ENCODE measurements around the gene ANXA8L1.
"Not testable (repeated sequence)": the region's sequence is repeated elsewhere in the genome, so short reads cannot be mapped to it uniquely, and the experiment has no call there.

The ANXA8L1 gene, protein sequence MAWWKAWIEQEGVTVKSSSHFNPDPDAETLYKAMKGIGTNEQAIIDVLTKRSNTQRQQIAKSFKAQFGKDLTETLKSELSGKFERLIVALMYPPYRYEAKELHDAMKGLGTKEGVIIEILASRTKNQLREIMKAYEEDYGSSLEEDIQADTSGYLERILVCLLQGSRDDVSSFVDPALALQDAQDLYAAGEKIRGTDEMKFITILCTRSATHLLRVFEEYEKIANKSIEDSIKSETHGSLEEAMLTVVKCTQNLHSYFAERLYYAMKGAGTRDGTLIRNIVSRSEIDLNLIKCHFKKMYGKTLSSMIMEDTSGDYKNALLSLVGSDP

DNA sequence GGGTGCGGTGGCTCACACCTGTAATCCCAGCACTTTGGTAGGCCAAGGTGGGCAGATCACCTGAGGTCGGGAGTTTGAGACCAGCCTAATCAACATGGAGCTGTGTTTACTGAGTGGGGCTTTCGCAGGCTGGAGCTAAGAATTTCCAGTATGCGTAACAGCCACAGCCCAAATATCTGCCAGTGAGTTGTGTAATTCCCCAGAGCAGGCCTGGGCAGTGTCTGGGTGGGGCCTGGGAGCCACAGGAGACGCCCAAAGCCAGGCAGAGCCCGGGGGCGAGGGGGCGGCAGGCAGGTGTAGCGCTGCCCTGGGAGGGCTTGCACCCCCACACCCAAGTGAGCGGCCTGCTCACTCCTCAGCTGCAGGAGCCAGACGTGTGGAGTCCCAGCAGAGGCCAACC, at the start of gene ANXA8L1:
ANXA8L1 (plus strand) TSS at position 371 of the 400 bp plus-strand sequence. CDS start 76 bp downstream, outside the sequence.
- H3K27ac ChIP-seq (ENCODE audit: low read length); H3K27me3 ChIP-seq (ENCODE audit: control insufficient read depth, insufficient read depth, low read length); DNase-seq (ENCODE audit: low read depth, low spot score); H3K4me3 ChIP-seq (ENCODE audit: low read length); H3K4me1 ChIP-seq (ENCODE audit: control insufficient read depth, insufficient read depth, low read length); H3K9me3 ChIP-seq (ENCODE audit: control insufficient read depth, insufficient read depth, low read length); H3K36me3 ChIP-seq (ENCODE audit: control insufficient read depth, insufficient read depth, low read length): not testable (repeated sequence)
- no CpG with 5 or more reads among the region's 11 CpGs for WGBS (ENCODE audit: insufficient coverage, insufficient read length)

DNA sequence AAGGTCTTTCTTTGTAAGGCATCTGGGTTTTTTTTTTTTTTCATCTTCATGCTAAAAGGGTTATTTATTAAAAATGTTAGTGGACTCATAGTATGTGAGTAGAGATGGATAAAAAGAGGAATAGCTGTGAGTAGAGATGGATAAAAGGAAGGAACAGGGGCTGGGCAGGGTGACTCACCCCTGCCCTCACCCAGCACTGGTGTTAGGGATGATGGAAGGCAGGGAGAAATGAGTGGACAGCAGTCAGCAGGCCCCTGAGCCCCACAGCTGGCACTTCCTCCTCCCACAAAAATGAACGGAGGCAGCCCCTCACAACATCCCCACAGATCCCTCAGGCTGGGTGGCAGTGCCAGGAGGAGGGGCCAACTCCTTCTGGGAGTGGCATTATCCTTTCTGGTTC, 49.5 kb upstream of the ANXA8L1 start:
- Histone ChIP-seq H3K9me3 (ENCODE audit: control insufficient read depth, insufficient read depth, low read length) (no peaks in the 10 kb centered on the region), H3K27ac (ENCODE audit: low read length) (no peak overlapping the region), H3K27me3 (ENCODE audit: control insufficient read depth, insufficient read depth, low read length) (no peaks in the 10 kb centered on the region), H3K4me3 (ENCODE audit: low read length) (no peak overlapping the region), H3K4me1 (ENCODE audit: control insufficient read depth, insufficient read depth, low read length) (0 out of 2 replicates have a peak, but pooled peaks cover 2% of the 10 kb centered on the region), H3K36me3 (ENCODE audit: control insufficient read depth, insufficient read depth, low read length) (no peaks in the 10 kb centered on the region)
- no peak for DNase-seq (ENCODE audit: low read depth, low spot score)
- no CpG with 5 or more reads among the region's 1 CpG for WGBS (ENCODE audit: insufficient coverage, insufficient read length)

DNA sequence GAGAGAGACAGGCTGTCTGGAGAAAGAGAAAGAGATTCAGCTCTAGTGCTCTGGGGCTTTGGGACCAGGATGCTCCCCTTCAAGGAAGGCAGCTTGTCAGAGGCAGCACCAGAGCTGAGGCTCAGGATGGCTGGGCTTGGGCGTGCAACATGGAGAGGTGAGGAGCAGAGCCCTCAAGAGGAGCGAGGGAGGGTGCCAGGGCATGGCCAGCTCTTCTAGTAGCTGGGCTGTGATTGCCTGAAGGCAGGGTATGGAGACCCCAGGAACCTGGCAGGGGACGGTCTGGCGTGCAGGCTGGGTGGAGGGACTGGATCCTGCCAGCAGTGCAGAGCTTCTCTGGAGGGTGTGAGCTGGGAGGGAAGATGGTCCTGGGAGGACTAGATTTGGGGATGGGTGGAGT, 48.6 kb upstream of the ANXA8L1 start:
- Histone ChIP-seq H3K4me1 (ENCODE audit: control insufficient read depth, insufficient read depth, low read length) (0 out of 2 replicates have a peak, but pooled peaks cover 2% of the 10 kb centered on the region), H3K27ac (ENCODE audit: low read length) (no peak overlapping the region), H3K9me3 (ENCODE audit: control insufficient read depth, insufficient read depth, low read length) (no peaks in the 10 kb centered on the region), H3K36me3 (ENCODE audit: control insufficient read depth, insufficient read depth, low read length) (no peaks in the 10 kb centered on the region), H3K4me3 (ENCODE audit: low read length) (no peak overlapping the region), H3K27me3 (ENCODE audit: control insufficient read depth, insufficient read depth, low read length) (no peaks in the 10 kb centered on the region)
- DNase-seq (ENCODE audit: low read depth, low spot score): no peak
- no CpG with 5 or more reads among the region's 4 CpGs for WGBS (ENCODE audit: insufficient coverage, insufficient read length)

DNA sequence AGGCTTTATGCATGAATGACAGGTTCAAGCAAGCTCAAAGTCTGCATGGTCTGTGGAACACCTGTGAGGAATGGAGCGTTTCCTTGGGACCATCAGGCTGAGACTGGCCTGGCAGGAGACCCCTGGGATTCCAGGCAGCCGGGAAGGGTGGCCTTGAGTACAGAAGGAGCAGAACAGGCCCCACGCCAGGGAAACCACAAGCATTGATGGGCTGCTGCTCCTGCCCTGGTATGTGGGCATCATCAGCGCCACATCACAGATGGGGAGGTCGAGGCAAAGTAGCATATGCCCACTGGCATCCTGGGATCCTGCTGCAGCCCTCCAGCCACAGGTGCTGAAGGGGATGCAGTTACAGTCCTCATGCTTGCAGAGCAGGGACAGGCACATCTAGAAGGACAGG, 47.9 kb upstream of the ANXA8L1 start:
- Histone ChIP-seq H3K9me3 (ENCODE audit: control insufficient read depth, insufficient read depth, low read length) (no peaks in the 10 kb centered on the region), H3K27me3 (ENCODE audit: control insufficient read depth, insufficient read depth, low read length) (no peaks in the 10 kb centered on the region), H3K4me1 (ENCODE audit: control insufficient read depth, insufficient read depth, low read length) (0 out of 2 replicates have a peak, but pooled peaks cover 2% of the 10 kb centered on the region), H3K36me3 (ENCODE audit: control insufficient read depth, insufficient read depth, low read length) (no peaks in the 10 kb centered on the region), H3K4me3 (ENCODE audit: low read length) (no peak overlapping the region), H3K27ac (ENCODE audit: low read length) (no peak overlapping the region)
- no CpG with 5 or more reads among the region's 5 CpGs for WGBS (ENCODE audit: insufficient coverage, insufficient read length)
- DNase-seq (ENCODE audit: low read depth, low spot score): no peak

DNA sequence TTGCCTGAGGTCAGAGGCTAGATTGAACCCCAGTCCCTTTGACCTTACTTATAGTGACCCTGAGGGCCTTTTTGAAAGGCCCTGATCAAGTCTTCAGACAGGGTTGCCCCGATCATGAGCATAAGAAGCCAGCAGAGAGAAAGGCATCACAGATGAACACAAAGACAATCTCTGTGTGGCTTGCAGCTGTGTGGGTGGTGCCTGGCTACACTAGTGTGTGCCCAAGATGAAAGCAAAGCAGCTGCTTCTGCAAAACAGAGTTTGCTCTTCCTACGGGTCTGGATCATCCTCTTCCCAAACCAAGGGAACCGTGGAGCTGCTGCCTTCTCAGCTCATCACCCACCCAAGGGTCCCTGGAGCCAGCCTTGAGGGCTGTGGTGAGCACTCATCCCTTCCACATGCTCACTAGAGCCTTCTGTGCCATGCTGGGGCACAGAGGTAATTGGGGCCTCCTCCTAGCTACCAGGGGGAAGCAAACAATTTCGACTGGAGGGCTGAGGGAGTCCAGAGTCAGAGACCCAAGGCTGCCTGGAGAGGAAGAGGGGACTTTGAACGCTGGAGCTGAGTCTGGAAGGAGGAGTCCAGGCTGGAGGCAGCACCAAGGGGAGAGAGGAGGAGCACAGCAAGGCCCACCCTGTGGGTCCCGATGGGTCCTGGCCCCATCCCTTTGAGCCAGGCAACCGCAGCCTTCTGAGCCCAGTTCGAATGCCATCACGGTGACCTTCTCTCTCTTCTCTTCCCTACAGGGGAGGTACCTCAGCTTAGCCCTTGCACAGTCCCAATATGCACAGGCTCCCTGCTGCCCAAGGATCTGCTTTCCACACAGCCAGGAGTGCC, 46.5 kb upstream of the ANXA8L1 start:
- 0 out of 2 replicates have a peak, but pooled peaks cover 2% of the 10 kb centered on the region for H3K4me1 ChIP-seq (ENCODE audit: control insufficient read depth, insufficient read depth, low read length)
- no peaks in the 10 kb centered on the region for H3K9me3 ChIP-seq (ENCODE audit: control insufficient read depth, insufficient read depth, low read length)
- DNase-seq (ENCODE audit: low read depth, low spot score): no peak
- no peak overlapping the region for H3K4me3 ChIP-seq (ENCODE audit: low read length)
- no peaks in the 10 kb centered on the region for H3K27me3 ChIP-seq (ENCODE audit: control insufficient read depth, insufficient read depth, low read length)
- no CpG with 5 or more reads among the region's 9 CpGs for WGBS (ENCODE audit: insufficient coverage, insufficient read length)
- no peak overlapping the region for H3K27ac ChIP-seq (ENCODE audit: low read length)
- H3K36me3 ChIP-seq (ENCODE audit: control insufficient read depth, insufficient read depth, low read length): no peaks in the 10 kb centered on the region

DNA sequence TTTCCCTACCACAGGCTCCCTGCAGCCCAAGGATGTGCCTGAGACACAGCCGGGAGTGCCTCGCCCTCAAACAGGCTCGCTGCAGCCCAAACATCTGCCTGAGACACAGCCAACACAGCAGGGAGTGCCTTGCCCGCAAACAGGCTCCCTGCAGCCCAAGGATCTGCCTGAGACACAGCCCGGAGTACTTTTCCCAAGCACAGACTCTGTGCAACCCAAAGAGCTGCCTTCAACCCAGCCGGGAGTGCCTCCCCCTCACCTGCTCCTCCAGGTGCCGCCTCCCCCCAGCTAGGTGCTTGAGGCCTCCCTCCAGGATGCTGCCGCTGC, 45.9 kb upstream of the ANXA8L1 start:
- no peak overlapping the region for H3K27ac ChIP-seq (ENCODE audit: low read length)
- 0 out of 2 replicates have a peak, but pooled peaks cover 2% of the 10 kb centered on the region for H3K4me1 ChIP-seq (ENCODE audit: control insufficient read depth, insufficient read depth, low read length)
- no peak overlapping the region for H3K4me3 ChIP-seq (ENCODE audit: low read length)
- DNase-seq (ENCODE audit: low read depth, low spot score): no peak
- no CpG with 5 or more reads among the region's 8 CpGs for WGBS (ENCODE audit: insufficient coverage, insufficient read length)
- no peaks in the 10 kb centered on the region for H3K9me3 ChIP-seq (ENCODE audit: control insufficient read depth, insufficient read depth, low read length)
- H3K36me3 ChIP-seq (ENCODE audit: control insufficient read depth, insufficient read depth, low read length): no peaks in the 10 kb centered on the region
- H3K27me3 ChIP-seq (ENCODE audit: control insufficient read depth, insufficient read depth, low read length): no peaks in the 10 kb centered on the region

DNA sequence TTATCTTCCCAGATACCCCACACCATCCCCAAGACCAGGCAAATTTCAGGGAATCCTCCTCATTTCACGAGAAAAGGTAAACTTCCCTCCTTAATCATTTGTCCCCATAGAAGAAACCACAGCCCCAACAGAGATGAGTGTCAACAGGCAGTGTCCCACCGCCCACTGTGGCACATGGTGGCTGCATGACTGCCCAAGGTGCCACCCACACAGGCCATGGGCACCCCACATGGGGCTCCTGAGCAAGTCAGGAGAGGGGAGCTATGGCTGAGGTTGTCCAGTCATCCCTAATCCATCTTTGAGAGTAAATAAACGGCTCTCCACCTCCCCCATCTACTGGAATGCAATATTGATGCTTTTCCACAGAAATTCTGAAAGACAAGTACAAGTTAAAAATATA, 44.7 kb upstream of the ANXA8L1 start:
- no peak for DNase-seq (ENCODE audit: low read depth, low spot score)
- no peaks in the 10 kb centered on the region for H3K27me3 ChIP-seq (ENCODE audit: control insufficient read depth, insufficient read depth, low read length)
- H3K27ac ChIP-seq (ENCODE audit: low read length): no peak overlapping the region
- no peaks in the 10 kb centered on the region for H3K9me3 ChIP-seq (ENCODE audit: control insufficient read depth, insufficient read depth, low read length)
- H3K4me3 ChIP-seq (ENCODE audit: low read length): no peak overlapping the region
- WGBS (ENCODE audit: insufficient coverage, insufficient read length): no CpG with 5 or more reads among the region's 3 CpGs
- H3K4me1 ChIP-seq (ENCODE audit: control insufficient read depth, insufficient read depth, low read length): 0 out of 2 replicates have a peak, but pooled peaks cover 2% of the 10 kb centered on the region
- no peaks in the 10 kb centered on the region for H3K36me3 ChIP-seq (ENCODE audit: control insufficient read depth, insufficient read depth, low read length)

DNA sequence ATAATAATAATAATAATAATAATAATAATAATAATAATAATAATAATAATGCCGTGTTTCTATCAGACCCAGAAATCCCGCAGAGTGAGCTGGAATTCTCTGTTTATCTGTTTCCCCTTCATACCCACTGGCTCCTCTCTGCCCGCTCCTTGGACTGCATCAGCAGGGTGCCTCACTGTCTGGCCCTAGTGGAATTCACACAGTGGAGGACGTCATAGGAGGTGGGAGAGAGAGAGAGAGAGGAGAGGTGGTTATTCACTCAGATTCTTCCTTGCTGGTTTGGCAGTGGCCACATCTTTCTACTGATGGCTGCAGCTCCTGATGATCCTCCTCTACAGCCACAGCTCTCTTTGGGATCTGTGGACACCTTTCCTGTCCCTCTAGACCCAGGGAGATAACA, 10.1 kb upstream of the ANXA8L1 start:
- H3K9me3 ChIP-seq (ENCODE audit: control insufficient read depth, insufficient read depth, low read length); H3K4me1 ChIP-seq (ENCODE audit: control insufficient read depth, insufficient read depth, low read length); H3K4me3 ChIP-seq (ENCODE audit: low read length); DNase-seq (ENCODE audit: low read depth, low spot score); H3K27ac ChIP-seq (ENCODE audit: low read length); H3K27me3 ChIP-seq (ENCODE audit: control insufficient read depth, insufficient read depth, low read length); H3K36me3 ChIP-seq (ENCODE audit: control insufficient read depth, insufficient read depth, low read length): not testable (repeated sequence)
- no CpG with 5 or more reads among the region's 4 CpGs for WGBS (ENCODE audit: insufficient coverage, insufficient read length)

DNA sequence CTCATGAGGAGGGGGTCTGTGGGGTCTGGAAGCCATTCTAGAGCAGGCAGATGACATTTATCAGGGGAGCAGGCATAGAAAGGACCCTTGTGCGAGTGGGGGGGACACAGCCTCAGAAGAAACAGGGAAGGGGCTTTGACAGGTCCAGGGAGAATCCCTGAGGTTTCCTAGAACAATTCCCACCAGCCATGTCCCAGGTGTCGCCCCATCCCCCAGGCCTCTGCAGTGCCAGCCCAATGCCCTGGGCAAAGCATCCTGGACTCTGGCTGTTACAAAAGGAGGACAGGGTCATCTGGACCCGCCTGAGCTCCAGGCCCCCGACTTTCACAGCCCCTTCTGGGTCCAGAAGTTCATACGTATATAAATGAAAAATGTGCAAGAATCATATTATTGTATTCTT, 8.4 kb upstream of the ANXA8L1 start:
- not testable (repeated sequence) for DNase-seq (ENCODE audit: low read depth, low spot score); H3K27me3 ChIP-seq (ENCODE audit: control insufficient read depth, insufficient read depth, low read length); H3K4me1 ChIP-seq (ENCODE audit: control insufficient read depth, insufficient read depth, low read length); H3K27ac ChIP-seq (ENCODE audit: low read length); H3K36me3 ChIP-seq (ENCODE audit: control insufficient read depth, insufficient read depth, low read length); H3K9me3 ChIP-seq (ENCODE audit: control insufficient read depth, insufficient read depth, low read length); H3K4me3 ChIP-seq (ENCODE audit: low read length)
- WGBS (ENCODE audit: insufficient coverage, insufficient read length): no CpG with 5 or more reads among the region's 5 CpGs

DNA sequence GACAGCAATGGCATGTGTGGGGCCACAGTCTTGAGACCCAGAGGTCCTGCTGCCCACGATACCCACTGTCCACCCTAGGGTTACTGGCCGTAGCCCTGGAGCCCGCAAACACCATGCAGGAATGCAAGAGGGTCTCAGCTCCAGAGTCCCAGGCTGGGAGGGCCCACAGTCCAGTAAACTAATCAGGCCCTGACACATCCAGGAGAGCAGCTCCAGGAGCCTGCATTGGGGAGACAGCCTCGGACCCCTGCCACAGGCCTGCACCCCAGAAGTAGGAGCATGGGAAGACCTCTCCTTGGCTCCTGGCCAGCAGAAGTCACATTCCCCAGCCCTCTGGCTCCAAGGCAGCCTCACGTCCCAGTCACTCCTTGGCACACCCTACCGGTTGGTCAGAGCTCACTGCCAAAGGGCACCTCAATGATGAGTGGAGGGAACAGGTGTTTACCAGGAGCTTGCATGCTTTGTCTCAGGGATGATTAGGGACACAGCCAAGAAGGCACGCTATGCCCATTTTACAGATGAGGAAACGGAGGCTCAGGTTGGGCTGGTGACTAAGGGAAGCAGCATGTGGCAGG, 7.8 kb upstream of the ANXA8L1 start:
- not testable (repeated sequence) for H3K4me3 ChIP-seq (ENCODE audit: low read length); H3K9me3 ChIP-seq (ENCODE audit: control insufficient read depth, insufficient read depth, low read length); H3K27me3 ChIP-seq (ENCODE audit: control insufficient read depth, insufficient read depth, low read length); DNase-seq (ENCODE audit: low read depth, low spot score); H3K27ac ChIP-seq (ENCODE audit: low read length); H3K36me3 ChIP-seq (ENCODE audit: control insufficient read depth, insufficient read depth, low read length); H3K4me1 ChIP-seq (ENCODE audit: control insufficient read depth, insufficient read depth, low read length)
- WGBS (ENCODE audit: insufficient coverage, insufficient read length): no CpG with 5 or more reads among the region's 8 CpGs
